Measurements from ENCODE around the gene SLC11A2. TPM values are rescaled to one million over a fixed set of nuclear protein-coding genes. Genes with fewer than 3 reads are reported as not detected.

Gene SLC11A2
- total and polyA plus RNA-seq, 2 of the 13 experiments (the other 11 are each of a cell fraction or from before 2014, with no cell fraction given): 71.7 to 77.0 TPM

- TF ChIP-seq ZNF879 (CRISPR knock-in tag; IDR thresholded peaks at IDR 0.05) (no peak), RXRB (CRISPR knock-in tag; IDR thresholded peaks at IDR 0.05; ENCODE audit: borderline replicate concordance) (peak; percentile 32; the same call in 1 of the 2 replicates), ZNF674 (CRISPR knock-in tag; IDR thresholded peaks at IDR 0.05; ENCODE audit: low read depth) (no peak), ZNF644 (CRISPR knock-in tag; IDR thresholded peaks at IDR 0.05; ENCODE audit: low read depth) (no peak), TBP (CRISPR knock-in tag; IDR thresholded peaks at IDR 0.05) (no peak), KAT2B (IDR thresholded peaks at IDR 0.05; ENCODE audit: borderline replicate concordance, low read depth, low read length) (no peak), PLRG1 (conservative IDR thresholded peaks at IDR 0.05) (no peak), NFATC3 (CRISPR knock-in tag; IDR thresholded peaks at IDR 0.05) (no peak), ZNF558 (CRISPR knock-in tag; IDR thresholded peaks at IDR 0.05; ENCODE audit: borderline replicate concordance) (no peak), ZNF790 (CRISPR knock-in tag; IDR thresholded peaks at IDR 0.05; ENCODE audit: borderline replicate concordance) (no peak), CREB1 (IDR thresholded peaks at IDR 0.05) (no peak), CREB1 (CRISPR knock-in tag; IDR thresholded peaks at IDR 0.05) (no peak), ZBTB21 (CRISPR knock-in tag; IDR thresholded peaks at IDR 0.05) (no peak), ZNF570 (CRISPR knock-in tag; IDR thresholded peaks at IDR 0.05; ENCODE audit: borderline replicate concordance) (no peak), TIGD3 (CRISPR knock-in tag; IDR thresholded peaks at IDR 0.05; ENCODE audit: borderline replicate concordance) (no peak), KAT8 (CRISPR knock-in tag; IDR thresholded peaks at IDR 0.05) (no peak)
- TF ChIP-seq, protein P1, sequence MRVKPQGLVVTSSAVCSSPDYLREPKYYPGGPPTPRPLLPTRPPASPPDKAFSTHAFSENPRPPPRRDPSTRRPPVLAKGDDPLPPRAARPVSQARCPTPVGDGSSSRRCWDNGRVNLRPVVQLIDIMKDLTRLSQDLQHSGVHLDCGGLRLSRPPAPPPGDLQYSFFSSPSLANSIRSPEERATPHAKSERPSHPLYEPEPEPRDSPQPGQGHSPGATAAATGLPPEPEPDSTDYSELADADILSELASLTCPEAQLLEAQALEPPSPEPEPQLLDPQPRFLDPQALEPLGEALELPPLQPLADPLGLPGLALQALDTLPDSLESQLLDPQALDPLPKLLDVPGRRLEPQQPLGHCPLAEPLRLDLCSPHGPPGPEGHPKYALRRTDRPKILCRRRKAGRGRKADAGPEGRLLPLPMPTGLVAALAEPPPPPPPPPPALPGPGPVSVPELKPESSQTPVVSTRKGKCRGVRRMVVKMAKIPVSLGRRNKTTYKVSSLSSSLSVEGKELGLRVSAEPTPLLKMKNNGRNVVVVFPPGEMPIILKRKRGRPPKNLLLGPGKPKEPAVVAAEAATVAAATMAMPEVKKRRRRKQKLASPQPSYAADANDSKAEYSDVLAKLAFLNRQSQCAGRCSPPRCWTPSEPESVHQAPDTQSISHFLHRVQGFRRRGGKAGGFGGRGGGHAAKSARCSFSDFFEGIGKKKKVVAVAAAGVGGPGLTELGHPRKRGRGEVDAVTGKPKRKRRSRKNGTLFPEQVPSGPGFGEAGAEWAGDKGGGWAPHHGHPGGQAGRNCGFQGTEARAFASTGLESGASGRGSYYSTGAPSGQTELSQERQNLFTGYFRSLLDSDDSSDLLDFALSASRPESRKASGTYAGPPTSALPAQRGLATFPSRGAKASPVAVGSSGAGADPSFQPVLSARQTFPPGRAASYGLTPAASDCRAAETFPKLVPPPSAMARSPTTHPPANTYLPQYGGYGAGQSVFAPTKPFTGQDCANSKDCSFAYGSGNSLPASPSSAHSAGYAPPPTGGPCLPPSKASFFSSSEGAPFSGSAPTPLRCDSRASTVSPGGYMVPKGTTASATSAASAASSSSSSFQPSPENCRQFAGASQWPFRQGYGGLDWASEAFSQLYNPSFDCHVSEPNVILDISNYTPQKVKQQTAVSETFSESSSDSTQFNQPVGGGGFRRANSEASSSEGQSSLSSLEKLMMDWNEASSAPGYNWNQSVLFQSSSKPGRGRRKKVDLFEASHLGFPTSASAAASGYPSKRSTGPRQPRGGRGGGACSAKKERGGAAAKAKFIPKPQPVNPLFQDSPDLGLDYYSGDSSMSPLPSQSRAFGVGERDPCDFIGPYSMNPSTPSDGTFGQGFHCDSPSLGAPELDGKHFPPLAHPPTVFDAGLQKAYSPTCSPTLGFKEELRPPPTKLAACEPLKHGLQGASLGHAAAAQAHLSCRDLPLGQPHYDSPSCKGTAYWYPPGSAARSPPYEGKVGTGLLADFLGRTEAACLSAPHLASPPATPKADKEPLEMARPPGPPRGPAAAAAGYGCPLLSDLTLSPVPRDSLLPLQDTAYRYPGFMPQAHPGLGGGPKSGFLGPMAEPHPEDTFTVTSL (CRISPR knock-in tag; IDR thresholded peaks at IDR 0.05; ENCODE audit: borderline replicate concordance): peak; percentile 60; the same call in 1 of the 2 replicates
Measured at GRCh38 chr12:51036279-51036678, 10.1 kb upstream of the SLC11A2 start (continued).

Data from HepG2 (cell line).